MM.1S (cell line): ENCODE measurements around the gene JAM2.

Source experiments
- CTCF ChIP-seq: fragments of 300-600 bp; sonication (generic); IDR thresholded peaks from 2 replicates; pipeline ENCODE4 v1.5.1; 2016; ENCODE audit warnings: antibody characterized with exemption, low read length, mixed read lengths
- EZH2 ChIP-seq: fragments of 300-600 bp; sonication (generic); optimal IDR thresholded peaks from 2 replicates; pipeline ENCODE3; 2017; ENCODE audit warnings: low read depth, mild to moderate bottlenecking, antibody characterized with exemption, low read length, mixed read lengths
- EZH2phosphoT487 ChIP-seq: fragments of 300-600 bp; sonication (generic); IDR thresholded peaks from 2 replicates; pipeline ENCODE4 v1.6.1; 2018; ENCODE audit warnings: antibody characterized with exemption, low read length

DNA sequence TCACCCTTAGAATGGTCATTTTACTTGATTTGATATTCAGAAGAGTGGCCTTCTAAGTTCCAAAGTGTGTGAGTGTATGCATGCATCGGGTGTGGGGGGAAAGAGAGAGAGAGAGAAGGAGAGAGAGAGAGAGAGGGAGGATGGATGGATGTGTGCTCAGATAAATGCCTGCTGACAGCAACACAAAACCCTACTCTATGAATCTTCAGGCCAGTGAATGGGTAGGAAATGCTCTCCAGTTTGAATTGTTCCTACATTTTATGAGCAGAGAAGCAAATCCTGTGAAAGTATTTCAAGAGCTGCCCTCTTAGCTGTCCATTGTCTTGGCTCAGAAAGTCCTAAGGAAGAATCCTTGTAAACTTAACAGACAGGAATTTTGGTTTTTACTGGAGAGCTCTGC lies 7.4 kb downstream of the JAM2 start:
- TF ChIP-seq CTCF: no peak
- TF ChIP-seq EZH2: no peak
- TF ChIP-seq EZH2phosphoT487: no peak
